GM19025 (cell line): ENCODE measurements around the gene INSYN2B.
"Not testable (repeated sequence)": the region's sequence is repeated elsewhere in the genome, so short reads cannot be mapped to it uniquely, and the experiment has no call there.

ENCODE experiments used
- ATAC-seq: cut with Tn5 transposase; IDR thresholded peaks from one replicate; pipeline ENCODE4 v1.9.1; 2021; ENCODE audit warnings: mild to moderate bottlenecking, low read depth, moderate library complexity; ENCODE audit not compliant: unreplicated experiment

Gene INSYN2B

DNA sequence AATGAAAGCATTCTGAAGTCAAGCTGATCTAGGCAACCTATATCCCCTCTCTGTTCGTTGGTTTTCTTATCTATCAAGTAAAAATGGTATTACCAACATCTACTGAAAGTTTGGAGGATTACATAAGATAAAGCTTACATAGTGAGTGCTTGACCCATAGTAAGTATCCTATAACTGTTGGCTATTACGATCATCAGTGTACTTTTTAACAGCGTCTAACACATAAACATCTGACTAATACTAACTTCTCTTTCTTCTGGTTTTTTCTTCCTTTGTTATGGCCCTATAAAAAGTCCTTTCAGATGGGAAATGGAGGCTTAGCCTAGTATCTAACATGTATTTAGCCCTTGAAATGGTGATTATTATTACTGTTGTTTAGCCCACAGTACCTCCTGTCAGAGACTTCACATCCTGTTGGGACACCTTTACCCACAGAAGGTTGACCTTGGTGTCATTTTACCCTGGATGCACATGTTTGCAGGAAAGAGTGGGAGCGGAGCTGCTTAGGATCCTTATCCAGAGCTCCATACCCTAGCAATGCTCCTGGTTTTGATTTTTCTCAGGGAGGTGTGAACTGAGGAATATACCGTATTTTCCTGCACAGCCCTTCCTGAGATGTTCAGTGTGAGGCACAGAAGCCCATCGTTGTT is 6.0 kb downstream of the INSYN2B start:
- ATAC-seq: no peak

- no peak for ATAC-seq
These were observed 7.2 kb downstream of the INSYN2B start for GRCh38 chr5:169973056-169973455.

GRCh38 chr5:169971780-169972179 is 8.5 kb downstream of the INSYN2B start:
- no peak for ATAC-seq

DNA sequence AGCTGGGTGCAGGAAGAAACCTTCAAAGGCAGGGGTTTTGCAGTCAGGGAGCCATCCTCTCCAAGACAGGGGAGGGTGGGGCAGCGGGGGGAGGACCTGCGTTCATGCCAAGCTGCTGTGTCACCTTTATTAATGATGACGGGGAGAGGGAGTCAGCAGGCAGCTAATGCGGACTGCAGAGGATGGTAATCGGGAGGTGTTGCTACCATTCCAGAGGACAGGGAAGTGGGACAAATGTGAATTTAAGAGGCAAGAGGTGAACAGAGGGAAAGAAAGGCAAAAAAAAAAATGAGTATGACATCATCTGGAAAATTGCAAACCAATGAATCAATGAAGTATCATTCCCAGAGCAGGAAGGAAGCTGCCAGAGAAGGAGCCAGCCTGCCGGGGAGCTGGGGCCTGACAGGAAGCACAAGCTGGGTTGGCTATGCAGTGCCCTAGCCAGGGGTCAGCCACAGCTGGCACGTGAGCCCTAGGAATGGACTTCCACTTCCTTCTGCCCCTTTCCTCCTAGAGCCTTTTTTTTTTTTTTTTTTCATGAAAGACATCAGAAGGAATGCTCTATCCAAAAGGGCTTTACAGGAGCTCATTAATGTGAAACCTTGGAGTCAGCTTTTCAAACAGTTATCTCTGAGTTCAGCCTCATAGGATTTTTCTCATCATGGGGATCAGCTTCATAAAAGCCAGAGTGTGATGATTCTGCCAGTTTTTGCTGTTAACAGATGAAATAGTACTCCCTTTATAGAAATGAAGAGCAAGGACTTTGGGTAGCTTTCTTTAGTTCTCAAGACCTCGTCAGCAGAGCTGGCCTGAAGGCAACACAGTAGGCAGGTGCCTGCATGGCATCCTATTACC is 9.2 kb downstream of the INSYN2B start:
- no peak for ATAC-seq

- ATAC-seq: peak; percentile 81
These were observed 10.0 kb downstream of the INSYN2B start for GRCh38 chr5:169970339-169970738.

DNA sequence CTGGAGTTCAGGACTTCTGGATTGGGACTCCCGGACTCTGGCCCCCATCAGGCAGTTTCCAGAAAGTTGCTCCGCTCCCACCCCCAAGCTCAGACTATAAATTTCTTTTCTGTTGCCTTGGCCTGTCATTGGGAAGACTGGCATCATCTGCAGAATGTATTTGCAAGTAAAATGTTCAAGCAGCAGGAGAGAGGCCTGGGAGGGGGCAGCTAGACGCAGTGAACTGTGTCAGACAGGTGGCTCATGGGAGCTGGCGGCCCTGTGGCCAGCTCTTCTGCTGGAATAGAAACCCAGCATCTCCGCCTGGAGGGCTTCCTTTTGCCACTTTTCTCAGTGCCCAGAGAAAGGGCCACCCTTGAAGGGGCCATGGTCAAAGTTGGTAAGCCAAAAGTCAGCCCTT is 16.0 kb downstream of the INSYN2B start:
- no peak for ATAC-seq

DNA sequence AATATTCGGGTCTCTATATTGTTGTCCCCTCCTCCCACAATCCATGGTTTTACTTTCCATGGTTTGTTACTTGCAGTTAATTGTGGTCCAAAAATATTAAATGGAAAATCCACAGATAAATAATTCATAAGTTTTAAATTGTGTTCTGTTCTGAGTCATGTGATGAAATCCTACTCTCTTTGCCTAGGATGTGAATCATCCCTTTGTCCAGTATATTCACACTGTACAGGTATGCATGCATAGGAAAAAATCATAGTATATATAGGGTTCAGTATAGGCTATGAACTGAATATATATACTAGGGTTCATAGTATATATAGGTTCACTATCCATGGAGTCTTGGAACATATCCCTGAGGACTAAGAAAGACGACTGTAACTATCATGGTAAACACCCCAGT is 19.6 kb downstream of the INSYN2B start:
- no peak for ATAC-seq

GRCh38 chr5:169958278-169958677 is 22.0 kb downstream of the INSYN2B start:
- ATAC-seq: no peak

- no peak for ATAC-seq
These were observed 23.5 kb downstream of the INSYN2B start for GRCh38 chr5:169956756-169957155.

- ATAC-seq: no peak
These were observed 24.2 kb downstream of the INSYN2B start for GRCh38 chr5:169956126-169956525.

DNA sequence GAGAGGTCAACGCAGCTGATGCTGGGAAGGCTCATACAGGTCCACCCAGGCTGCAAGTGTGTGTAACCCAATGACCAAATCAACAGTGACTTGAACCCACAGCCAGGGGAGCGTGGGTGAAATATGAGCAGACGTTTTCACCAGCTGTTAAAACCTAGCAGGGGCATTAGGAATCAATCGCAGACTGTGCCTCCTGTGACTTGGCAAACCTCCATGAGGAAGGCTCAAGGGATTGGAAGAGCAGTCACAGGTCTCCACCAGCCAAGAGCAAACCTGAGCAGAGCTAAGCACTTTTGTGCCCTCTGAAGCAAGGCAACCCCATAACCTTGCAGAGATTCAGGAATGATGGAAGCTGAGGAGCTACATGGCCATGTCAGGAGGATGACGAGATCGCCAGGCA is 25.5 kb downstream of the INSYN2B start:
- no peak for ATAC-seq

DNA sequence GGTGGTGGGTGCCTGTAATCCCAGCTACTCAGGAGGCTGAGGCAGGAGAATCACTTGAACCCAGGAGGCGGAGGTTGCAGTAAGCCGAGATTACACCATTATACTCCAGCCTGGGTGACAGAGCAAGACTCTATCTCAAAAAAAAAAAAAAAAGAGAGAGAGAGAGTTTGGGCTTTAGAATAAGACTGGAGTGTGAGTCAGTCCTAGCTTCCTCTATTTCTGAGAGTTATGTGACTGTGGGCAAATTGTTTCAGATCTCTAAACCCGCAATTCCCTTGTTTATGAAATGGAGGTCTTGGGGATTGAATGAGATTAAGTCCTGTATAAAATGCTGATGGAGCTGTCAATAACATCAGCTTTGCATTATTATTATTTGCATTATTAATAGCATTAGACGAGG is 27.1 kb downstream of the INSYN2B start:
- not testable (repeated sequence) for ATAC-seq

- no peak for ATAC-seq
These were observed 30.0 kb downstream of the INSYN2B start for GRCh38 chr5:169950333-169950732.

DNA sequence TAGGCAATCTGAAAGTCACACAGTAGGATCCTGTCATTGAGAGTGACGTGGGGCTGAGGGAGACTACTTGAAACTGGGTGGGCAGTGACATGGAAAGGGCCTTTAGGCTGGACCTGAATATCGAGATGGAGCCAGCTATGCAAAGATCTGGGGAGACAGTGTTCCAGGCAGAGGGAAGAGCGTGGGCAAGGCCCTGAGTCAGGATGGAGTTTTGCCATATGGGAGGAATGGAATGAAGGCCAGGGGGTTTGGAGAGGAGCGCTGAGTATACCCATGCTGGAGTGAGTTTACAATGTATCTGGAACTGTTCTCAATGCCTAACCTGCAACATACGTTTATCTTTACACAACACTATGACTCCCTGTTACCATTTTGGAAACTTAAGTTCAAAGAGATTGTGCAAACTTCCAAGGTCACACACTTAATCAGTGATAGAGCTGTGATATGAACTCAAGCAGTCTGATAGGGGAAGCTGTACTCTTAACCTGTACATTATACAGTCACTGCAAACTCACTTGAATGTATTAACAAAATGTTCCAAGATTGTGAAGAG is 33.5 kb downstream of the INSYN2B start:
- no peak for ATAC-seq

- no peak for ATAC-seq
These were observed 34.4 kb downstream of the INSYN2B start for GRCh38 chr5:169945831-169946261.

- ATAC-seq: no peak
These were observed 35.2 kb downstream of the INSYN2B start for GRCh38 chr5:169944922-169945680.

DNA sequence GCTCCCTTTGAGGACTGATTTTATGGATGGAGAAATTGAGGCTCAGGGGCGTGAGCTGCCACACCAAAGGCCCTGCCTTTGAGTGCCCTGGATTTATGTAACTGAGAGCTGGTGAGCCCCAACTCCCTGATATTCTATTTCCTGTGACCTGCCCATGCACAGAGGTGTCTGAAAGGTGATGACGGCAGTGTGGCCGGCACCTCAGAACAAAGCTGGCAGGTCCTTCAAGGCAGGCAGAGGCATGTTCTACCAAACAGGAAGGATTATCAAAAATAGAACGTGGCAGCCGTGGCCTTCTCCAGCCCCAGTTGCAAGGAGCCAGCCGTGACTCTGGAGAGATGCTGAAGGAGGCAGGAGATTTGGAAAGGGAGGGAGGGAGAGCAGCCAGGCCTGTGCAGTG is 36.2 kb downstream of the INSYN2B start:
- no peak for ATAC-seq

GRCh38 chr5:169943026-169943425 is 37.3 kb downstream of the INSYN2B start:
- ATAC-seq: no peak

- ATAC-seq: no peak
These were observed 38.1 kb downstream of the INSYN2B start for GRCh38 chr5:169942181-169942580.

DNA sequence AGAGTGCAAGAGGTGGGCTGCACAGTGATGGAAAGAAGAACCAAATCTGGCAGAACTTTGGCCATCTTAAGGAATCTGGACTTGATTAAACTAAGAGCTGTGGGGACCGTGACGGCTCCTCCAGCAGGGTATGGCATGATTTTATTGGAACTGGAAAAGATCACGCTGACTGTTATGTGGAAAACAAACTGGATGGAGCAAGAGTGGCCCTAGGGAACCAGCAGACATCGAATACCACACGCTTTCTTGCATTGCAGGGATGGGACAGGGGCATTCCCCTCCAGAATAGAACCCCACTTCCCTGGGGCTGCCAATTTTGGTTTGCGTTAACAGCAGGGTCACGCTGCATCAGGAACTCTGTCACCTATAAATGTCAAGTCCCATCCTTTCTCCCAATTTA is 38.8 kb downstream of the INSYN2B start:
- no peak for ATAC-seq

DNA sequence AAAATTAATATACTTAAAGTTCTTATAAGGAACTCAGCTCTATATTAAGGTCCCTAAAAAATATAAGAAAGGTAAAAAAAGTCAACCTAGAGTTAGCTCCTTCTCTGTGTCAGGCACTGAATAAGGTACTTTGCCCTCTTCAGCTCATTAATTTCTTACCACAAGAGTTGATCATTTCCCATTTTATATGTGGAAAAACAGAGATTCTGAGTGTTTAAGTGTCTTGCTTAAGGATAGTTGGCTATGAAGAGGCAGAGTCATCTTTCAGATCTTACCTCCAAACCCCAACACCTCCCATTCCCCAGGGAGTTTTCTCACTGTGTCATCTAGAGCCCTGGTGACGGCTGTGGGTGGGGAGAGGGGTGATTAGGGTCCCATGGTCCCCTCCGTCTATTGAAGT is 40.6 kb downstream of the INSYN2B start:
- ATAC-seq: no peak
